GM18858 (cell line): ENCODE results near the gene TAB2.

Experiments used
- ATAC-seq: cut with Tn5 transposase; IDR thresholded peaks from one replicate; pipeline ENCODE4 v1.9.1; 2021; ENCODE audit not compliant: unreplicated experiment

The TAB2 gene

DNA sequence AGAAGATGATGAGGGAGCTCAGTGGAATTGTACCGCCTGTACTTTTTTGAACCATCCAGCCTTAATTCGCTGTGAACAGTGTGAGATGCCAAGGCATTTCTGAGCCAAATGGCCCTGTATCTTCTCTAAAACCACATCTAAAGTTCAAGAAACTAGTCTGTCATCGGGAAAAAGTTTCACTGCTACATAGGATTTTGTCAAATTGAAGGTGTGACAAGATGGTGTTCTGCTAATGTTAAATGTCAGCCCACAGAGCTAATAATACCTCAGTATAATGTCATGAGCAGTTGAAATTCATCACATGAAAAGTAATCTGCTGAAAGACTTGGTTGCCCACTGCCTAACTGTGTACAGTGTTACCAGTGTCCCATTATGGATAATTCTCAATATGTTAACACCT, 92.1 kb downstream of the TAB2 start:
- no peak for ATAC-seq

DNA sequence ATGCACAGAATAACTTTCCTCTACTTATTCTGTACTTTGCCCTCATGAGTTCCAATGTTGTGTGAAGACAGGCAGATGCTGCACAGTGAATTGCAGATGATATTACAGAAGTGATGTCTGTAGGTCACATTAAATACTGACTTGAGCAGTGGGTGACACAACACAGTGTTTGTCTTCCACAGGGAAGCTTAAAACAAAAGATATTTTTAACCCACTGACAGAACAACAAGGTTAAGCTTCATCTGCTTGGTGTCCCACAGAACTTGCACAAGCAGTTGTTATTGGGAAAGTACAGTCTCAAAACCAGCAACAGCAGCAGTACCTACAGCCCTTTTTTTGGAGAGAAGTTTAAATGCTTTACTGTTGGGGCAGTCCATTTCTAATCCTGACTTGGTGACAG, 93.0 kb downstream of the TAB2 start:
- ATAC-seq: no peak

GRCh38 chr6:149414009-149414408, 96.5 kb downstream of the TAB2 start:
- ATAC-seq: no peak

GRCh38 chr6:149414821-149415220, 97.3 kb downstream of the TAB2 start:
- no peak for ATAC-seq

DNA sequence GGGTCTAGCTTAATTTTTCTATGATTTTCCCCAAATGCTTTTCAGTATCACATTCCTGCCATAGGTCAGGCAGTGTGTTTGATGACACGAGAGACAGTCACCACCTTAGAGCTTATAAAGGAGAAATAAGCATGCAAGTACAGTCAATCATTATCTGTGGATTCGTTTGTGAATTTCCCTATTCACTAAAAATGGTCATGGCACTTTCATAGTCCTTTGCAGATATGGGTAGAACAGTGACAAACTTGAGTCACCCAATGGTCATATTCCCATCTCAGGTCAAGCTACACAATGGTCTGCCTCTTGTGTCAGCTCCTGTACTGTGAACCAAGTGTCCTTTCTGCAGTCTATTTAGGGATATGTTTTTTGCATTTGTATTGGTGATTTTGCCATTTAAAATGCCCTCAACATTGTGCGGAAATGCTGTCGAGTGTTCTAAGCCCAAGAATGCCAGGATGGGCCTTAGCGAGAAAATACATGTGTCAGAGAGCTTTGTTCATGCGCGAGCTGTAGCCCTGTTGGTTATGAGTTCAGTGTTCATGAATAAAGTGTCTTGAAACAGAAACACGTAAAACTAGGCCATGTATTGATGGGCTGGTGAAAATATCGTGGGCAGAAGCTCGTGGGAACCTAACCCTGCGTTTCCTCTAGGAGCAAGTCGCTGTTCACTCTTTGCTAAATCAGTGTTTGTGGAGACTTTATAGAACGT, 102.3 kb downstream of the TAB2 start:
- ATAC-seq: no peak

DNA sequence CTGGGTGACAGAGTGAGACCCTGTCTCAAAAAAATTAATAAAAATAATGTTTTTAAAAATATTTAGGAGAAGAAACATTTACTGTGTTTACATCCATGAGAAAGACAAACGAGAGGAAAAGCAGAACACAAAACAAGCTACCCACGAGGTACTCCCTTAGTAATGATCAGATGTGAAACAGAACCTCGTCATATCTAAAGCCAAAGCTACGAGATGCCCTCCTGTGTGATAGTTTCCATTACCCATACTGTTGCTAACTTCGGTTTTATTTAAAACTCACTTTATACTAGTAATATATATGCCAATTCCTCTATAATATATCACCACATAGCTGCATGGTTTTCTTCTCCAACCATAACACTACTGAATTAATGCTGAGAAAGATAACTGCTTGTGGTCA, 103.6 kb downstream of the TAB2 start:
- ATAC-seq: no peak

- no peak for ATAC-seq
These were observed 105.1 kb downstream of the TAB2 start for GRCh38 chr6:149422581-149422980.

DNA sequence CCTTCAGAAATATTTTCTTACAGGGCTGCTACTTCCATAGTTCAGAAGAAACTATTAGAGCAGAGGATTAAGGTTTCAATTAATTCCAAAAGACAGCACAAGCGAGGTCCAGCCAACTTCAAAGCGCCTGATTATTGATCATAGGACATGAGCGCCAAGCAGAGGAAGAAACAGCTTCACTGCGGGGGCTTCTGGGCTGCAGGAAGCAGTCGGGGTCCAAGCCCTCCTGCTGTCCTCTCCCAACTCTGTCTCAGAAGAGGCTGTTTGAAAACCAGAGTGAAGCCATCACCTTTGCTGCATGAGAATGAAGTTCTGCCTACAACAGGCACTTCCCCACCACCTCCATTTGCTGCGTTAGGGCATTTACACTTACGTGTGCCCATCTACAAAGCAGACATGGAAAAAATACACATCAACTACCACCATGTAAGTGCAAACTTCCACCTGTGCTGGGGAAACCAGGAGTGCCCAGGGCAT, 106.5 kb downstream of the TAB2 start:
- ATAC-seq: no peak

- ATAC-seq: no peak
These were observed 107.7 kb downstream of the TAB2 start for GRCh38 chr6:149425224-149425623.

DNA sequence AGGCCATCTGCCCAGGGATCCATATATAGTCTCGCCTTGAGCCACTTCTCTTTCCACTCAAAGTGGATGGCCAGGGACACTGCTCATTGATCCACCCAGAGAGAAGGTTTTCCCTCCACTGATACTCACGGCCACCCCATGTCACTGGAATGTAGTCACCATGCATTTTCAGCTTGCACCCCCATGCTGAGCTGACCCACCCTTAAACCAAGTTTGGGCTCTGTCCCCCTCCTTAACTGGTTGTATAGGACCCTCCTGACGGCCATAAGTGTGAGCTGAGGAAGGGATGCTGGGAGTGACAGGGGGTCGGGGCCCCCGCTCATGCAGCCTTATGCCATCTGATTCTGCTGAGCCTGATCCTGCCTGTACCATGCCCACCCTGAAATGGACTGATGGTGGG, 108.2 kb downstream of the TAB2 start:
- ATAC-seq: no peak

GRCh38 chr6:149428606-149429005, 111.1 kb downstream of the TAB2 start:
- ATAC-seq: no peak

GRCh38 chr6:149429427-149430360, 112.2 kb downstream of the TAB2 start:
- ATAC-seq: no peak

GRCh38 chr6:149431905-149432775, 114.6 kb downstream of the TAB2 start:
- peak; percentile 63 for ATAC-seq

GRCh38 chr6:149433405-149433804, 115.9 kb downstream of the TAB2 start:
- no peak for ATAC-seq

- ATAC-seq: no peak
These were observed 116.4 kb downstream of the TAB2 start for GRCh38 chr6:149433881-149434280.

GRCh38 chr6:149435919-149436586, 118.5 kb downstream of the TAB2 start:
- no peak for ATAC-seq

DNA sequence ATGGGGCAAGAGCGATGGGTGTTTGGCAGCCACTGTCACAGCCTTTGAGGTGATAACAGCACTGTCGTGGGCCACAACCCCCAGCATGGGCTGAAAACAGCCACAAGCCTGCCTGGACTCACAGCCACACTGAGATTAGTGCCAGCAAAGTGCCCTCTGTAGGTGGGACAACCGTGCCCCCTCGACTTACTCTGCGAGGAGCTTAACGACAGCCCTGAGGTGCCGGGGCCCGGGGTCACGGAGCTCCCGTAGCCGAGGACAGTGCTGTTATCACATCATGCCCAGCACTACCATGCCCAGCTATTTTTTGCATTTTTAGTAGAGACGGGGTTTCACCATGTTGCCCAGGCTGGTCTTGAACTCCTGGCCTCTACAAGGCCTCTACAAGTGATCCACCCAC, 119.1 kb downstream of the TAB2 start:
- no peak for ATAC-seq

DNA sequence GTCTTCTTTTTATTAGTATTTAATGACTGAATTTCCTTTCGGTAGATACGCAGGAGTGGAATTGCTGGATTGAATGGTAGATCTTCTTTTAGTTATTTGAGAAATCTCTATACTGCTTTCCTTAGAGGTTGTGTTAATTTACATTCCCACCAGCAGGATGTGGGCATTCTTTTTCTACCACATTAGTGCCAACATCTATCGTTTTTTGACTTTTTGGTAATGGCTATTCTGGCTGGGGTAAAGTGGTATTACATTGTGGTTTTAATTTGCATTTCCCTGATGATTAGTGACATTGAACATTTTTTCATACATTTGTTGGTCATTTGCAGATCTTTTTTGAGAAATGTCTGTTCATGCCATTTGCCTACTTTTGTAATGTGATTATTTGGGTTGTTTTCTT, 119.7 kb downstream of the TAB2 start:
- ATAC-seq: no peak

- no peak for ATAC-seq
These were observed 121.3 kb downstream of the TAB2 start for GRCh38 chr6:149438855-149439254.

DNA sequence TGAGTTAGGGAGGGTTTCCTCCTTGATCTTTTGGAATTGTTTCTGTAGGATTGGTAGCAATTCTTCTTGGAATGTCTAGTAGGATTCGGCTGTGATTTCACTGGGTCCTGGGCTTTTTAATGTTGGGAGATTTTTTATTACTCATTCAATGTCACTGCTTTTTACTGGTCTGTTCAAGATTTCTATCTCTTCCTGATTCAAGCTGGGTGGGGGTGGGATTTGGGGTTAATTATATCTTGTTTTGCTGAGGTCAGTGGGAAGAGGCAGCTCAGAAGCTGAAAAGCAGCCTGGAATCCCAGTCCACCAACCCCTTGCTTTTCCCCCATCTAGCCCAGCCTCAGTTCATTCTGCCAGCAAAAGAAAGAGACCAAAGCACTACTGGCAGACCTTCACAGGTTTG, 122.1 kb downstream of the TAB2 start:
- ATAC-seq: no peak
